GM18907 (cell line): ENCODE measurements around the gene PSMG2.
"Not testable (repeated sequence)": the region's sequence is repeated elsewhere in the genome, so short reads cannot be mapped to it uniquely, and the experiment has no call there.

ENCODE experiments used
- ATAC-seq: cut with Tn5 transposase; IDR thresholded peaks from one replicate; pipeline ENCODE4 v1.9.1; 2021; ENCODE audit warnings: mild to moderate bottlenecking, moderate library complexity; ENCODE audit not compliant: unreplicated experiment

Gene PSMG2

DNA sequence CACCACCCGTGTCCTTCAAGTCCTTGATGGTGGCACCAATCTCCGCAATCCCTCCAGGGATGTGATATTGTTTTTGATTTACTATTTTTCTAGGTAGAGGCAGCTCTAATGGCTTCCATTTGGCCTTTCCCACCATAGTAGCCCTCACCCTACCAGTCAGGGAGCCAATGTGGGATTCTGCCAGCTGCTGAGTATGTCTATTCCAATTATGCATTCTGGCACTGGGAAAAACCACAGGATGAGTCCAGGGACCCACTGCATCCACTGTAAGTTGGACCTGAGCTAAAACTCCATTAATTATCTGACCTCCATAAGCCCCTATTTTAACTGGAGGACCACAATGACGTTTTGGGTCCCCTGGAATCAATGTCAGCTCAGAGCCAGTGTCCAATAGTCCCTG lies 55.7 kb downstream of the PSMG2 start:
- ATAC-seq: not testable (repeated sequence)

DNA sequence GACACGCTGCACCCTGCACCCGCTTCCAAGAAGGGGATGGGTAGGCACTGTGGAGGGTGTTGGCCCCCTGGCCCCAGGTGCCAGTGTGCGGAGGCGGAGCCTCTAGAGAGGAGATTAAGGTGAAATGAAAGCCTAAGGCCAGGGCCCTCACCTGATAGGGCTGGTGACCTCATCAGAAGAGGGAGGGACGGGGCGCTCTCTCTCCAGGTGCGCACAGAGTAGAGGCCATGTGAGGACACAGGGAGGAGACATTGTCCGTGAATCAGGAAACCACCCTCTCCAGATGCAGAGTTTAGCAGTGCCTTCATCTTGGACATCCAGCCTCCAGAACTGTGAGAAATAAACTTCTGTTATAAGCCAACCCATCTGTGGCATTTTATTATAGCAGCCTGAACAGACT lies 62.3 kb downstream of the PSMG2 start:
- ATAC-seq: no peak

DNA sequence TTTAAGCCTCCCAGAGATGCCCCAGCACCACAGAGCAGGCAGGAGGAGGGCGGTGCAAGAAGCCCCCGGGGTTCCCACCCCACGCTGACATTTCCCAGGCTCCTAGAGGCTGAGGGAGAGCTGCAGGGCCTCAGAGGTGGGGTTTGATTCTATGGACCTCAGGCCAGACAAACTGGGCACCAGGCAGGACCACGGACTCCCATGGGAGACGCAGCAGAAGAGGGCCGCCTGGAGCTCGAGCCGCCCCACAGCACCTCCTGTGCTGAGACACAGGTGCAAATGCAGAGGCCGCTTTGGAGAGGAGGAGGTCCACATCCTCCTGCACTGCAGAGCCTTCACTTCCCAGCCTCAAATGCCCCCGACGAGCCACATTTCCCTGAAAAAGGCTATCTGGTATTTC lies 62.7 kb downstream of the PSMG2 start:
- ATAC-seq: no peak

DNA sequence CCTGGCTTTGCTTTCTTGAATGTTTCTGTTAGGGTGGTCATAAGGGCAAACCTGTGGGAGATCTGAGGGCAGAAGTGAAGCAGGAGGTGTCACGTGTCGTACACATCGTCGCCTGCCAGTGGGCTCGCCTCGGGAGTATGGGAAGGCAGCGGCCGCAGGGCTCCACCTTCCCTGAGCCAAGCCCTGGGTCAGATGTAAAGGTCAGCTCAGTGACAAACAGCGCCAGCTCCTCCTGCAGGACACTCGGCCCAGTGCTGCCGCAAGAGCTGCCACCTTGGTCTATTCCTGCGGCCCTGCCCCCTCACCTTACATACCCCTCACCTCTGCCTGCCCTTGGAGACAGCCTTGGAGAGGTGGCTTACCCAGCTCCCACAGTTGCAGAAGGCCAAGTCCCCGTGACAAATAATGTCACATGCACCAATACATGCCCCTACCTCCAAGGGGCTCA lies 64.2 kb downstream of the PSMG2 start:
- ATAC-seq: no peak

DNA sequence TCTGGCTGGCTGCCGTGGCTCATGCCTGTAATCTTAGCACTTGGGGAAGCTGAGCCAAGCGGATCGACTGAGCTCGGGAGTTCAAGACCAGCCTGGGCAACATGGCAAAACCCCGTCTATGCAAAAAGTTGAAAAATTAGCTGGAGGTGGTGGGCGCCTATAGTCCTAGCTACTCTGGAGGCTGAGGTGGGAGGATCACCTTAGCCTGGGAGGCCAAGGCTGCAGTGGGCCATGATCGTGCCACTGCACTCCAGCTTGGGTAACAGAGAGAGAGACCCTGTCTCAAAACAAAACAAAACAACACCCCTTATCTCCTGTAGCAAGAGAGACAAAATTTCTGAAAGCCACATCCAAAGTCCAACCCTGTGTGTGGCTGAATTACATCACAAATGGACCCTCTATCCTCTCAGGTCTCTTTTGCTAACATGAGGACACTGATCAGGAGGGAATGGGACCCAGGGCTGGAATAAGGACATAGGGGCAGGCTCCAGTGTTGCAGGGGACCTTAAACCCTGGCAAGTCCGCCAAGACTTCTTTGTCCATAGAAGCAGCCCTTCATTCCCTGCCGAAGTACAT lies 64.8 kb downstream of the PSMG2 start:
- no peak for ATAC-seq

DNA sequence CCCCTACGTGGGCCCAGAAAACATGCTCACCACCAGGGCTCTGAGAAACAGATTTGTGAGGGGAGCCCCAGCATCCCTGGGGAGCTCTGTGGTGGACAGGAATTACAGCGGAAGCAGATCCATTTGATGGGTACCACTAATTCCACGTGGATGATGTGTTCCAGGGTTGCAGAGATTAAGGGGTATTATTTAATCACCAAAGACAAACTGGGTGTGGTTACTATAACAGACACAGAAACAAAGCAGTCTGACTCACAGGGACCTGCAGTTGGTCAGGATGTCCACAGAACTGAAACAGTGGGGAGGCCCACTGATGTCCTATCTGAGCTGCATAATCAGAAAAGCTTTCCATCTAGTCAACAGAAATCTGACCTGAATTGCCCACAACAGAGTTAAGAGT lies 65.8 kb downstream of the PSMG2 start:
- ATAC-seq: no peak

DNA sequence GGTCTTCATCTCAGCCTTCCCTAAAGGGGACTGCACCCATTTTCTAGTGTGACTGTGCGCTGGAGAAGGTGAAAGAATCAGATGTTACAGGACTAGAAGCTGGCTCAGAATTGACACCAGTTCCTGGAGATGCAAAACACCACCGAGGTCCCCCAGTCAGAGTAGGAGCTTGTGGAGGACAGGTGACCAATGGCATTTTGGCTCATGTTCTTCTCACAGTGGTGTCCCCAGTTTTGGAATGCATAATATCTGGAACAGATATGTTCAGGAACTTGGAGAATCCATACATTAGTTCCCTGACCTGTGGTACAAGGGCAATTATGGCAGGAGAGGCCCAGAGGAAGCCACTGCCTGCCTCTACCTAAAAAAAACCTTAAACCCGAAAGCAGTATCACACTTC lies 66.3 kb downstream of the PSMG2 start:
- no peak for ATAC-seq

DNA sequence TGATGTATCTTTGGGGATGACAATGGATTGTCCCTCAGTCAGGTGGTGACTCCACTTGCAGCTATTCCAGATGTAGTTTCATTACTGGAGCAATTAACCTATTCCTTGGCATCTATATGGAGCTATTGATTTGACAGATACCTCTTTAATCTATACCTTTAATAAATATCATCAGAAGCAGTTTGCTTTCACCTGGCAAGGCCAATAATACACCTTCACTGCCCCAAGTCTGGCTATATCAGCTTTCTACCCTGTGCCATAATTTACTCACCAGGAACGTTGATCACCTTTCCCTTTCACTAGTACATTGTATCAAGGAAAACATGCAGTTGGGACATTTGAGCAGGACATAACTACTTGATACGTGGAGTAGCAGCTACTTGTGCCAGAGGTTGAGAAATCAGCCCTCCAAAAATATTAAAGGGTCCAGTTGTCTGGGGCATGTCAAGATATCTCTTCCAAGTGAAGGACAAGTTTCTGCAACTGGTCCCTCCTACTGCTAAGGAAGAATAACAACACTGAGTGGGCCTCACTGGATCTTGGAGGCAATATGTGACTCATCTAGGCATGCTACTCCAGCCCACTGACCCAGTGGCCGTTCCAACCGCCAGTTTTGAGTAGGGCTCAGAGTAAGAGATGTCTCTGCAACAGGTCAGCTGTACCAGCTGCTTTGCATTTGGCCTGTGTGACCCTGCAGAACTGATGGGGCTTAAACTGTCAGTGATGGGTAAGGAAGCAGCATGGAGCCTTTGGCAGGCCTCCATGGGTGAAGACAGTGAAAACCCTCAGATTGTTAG lies 67.0 kb downstream of the PSMG2 start:
- no peak for ATAC-seq

DNA sequence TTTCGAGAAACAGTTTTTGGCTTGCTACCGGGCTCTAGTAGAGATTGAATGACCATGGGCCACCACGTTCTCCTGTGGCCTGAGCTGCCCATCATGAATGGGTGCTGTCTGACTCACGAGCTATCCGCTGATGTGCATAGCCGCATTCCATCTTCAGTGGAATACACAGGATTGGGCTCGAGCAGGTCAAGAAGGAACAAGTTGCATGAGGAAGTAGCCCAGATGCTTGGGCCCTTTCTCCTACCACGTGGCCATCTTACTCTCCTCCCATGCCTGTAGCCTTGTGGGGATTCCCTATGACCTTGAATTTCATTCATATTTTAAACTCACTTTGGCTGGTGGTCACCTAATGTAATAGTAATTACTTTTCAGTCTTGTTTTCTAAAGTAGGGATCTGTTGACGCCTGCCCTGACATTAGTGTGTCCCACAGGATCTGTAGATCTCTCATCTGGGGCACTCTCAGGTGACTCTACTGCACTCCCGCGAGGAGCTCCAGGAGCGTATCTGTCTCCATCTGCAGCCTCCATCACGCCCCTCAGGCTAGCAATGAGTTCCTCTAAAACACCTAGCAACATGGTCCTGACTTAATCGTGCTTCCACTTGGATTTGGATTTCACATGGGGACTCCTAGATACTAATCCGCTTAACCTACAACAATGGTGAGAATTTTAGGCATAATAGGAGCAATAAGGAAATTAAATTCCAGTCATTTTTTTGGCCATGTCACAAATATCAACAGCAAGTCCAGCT lies 67.8 kb downstream of the PSMG2 start:
- no peak for ATAC-seq

DNA sequence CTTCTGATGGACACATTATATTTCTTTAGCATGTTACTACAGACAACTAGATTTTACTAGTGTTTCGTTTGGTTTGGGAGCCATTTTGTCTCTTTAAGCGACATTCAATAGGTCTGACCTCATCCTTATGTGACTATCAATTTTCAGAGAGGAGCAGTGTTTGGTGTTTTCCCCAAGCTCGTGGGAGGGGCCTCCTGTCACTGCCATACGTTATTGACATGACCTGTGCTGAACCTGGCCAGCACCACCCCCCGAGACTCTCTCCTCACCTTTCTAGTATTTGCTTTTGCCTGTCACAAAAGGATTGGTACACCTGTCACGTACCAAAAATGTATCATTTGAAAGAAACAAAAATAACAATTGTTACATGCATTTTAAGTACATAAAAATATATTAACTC lies 69.3 kb downstream of the PSMG2 start:
- ATAC-seq: no peak

DNA sequence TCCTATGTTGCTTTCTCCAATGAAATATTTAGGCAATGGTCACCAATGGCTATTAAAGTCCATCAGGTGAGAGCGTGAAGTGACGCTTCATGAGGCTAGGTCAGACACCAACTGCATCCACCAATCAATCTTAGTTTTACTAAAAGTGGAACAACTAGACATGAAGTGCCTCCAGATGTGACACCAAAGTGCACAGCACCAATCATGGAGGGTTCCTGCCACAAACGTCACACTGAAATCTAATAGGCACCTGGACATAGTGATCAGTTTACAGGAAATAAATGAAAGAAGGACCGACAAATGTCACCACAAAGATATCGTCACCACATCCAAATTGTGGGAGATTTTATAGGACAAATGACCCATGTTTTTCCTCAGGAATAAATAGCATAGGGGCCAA lies 70.5 kb downstream of the PSMG2 start:
- no peak for ATAC-seq

DNA sequence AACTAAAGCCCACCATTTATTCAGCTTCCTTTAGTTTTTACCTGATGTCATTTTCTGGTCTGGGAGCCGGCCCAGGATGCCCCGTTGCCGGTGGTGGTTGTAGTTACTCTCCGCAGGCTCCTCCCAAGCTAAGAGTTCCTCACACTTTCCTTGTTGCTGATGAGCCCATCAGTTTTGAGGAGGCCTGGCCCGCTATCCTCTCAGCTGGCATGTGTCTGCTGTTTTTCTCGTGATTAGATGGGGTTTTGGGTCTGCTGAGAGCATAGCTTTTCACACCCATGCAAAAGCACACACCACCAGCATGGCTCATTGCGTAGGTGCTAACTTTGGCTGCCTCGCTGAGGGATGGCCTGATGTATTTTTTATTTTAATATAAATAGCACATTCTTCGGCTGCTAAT lies 72.1 kb downstream of the PSMG2 start:
- ATAC-seq: no peak
